CD4-positive, alpha-beta memory T cell (primary cell): ENCODE data around the gene RIPK1. TPM values are rescaled to one million over a fixed set of nuclear protein-coding genes. Genes with fewer than 3 reads are reported as not detected.
"Not testable (repeated sequence)": the region's sequence is repeated elsewhere in the genome, so short reads cannot be mapped to it uniquely, and the experiment has no call there.

ENCODE experiments used
- CTCF ChIA-PET: fragments of 350-600 bp; sonication (Branson Sonifier 250); formaldehyde crosslinking; loops from one replicate; lab custom pipeline; 2021; ENCODE audit warnings: inconsistent platforms; ENCODE audit not compliant: partially characterized antibody; lab: Charles Lee
- POLR2A ChIA-PET: fragments of 350-600 bp; sonication (Branson Sonifier 250); formaldehyde crosslinking; loops from one replicate; lab custom pipeline; 2021; ENCODE audit not compliant: partially characterized antibody; lab: Charles Lee
- DNase-seq, 5 donors: peaks; one replicate each; pipeline versions ENCODE4 v3.0.0 to v3.0.0-alpha.2; 2020 to 2022; ENCODE audit warnings: mixed read lengths in 1 of 5
- H3K27ac ChIP-seq: one replicate; pipeline ENCODE4 v1.7.0; 2013; ENCODE audit warnings: low read depth, low read length
- H3K27me3 ChIP-seq: 2 replicates; pipeline ENCODE4 v1.7.0; 2013; ENCODE audit warnings: mild to moderate bottlenecking, low read length, moderate library complexity; ENCODE audit not compliant: insufficient read depth
- H3K36me3 ChIP-seq: 2 replicates; pipeline ENCODE4 v1.7.0; 2013; ENCODE audit warnings: mild to moderate bottlenecking, low read length, moderate library complexity; ENCODE audit not compliant: insufficient read depth
- H3K4me1 ChIP-seq: 2 replicates; pipeline ENCODE4 v1.7.0; 2013; ENCODE audit warnings: mild to moderate bottlenecking, low read length, moderate library complexity; ENCODE audit not compliant: insufficient read depth
- H3K4me3 ChIP-seq, 2 donors: one replicate each; pipeline ENCODE4 v1.7.0; 2013; ENCODE audit warnings: low read length in 2 of 2, mild to moderate bottlenecking in 1 of 2
- H3K9me3 ChIP-seq, 2 donors: one replicate each; pipeline ENCODE4 v1.7.0; 2013; ENCODE audit warnings: low read length in 2 of 2, control low read depth in 1 of 2; ENCODE audit not compliant: control insufficient read depth in 1 of 2
- H3K27ac Mint-ChIP-seq, 7 donors: one replicate each; pipeline ENCODE4 v1.8.0; 2020 to 2021; ENCODE audit warnings: mixed read lengths in 7 of 7, mild to moderate bottlenecking in 6 of 7, inconsistent platforms in 3 of 7, moderate library complexity in 3 of 7
- H3K27me3 Mint-ChIP-seq, 2 donors: one replicate each; pipeline ENCODE4 v1.8.0; 2020 to 2021; ENCODE audit warnings: mixed read lengths in 2 of 2
- H3K36me3 Mint-ChIP-seq, 2 donors: one replicate each; pipeline ENCODE4 v1.8.0; 2020 to 2021; ENCODE audit warnings: mixed read lengths in 2 of 2, inconsistent platforms in 1 of 2, mild to moderate bottlenecking in 1 of 2
- H3K4me1 Mint-ChIP-seq, 4 donors: one replicate each; pipeline ENCODE4 v1.8.0; 2020 to 2021; ENCODE audit warnings: mixed read lengths in 4 of 4, mild to moderate bottlenecking in 1 of 4
- H3K4me3 Mint-ChIP-seq, 8 donors: one replicate each; pipeline ENCODE4 v1.8.0; 2020 to 2021; ENCODE audit warnings: mixed read lengths in 8 of 8, mild to moderate bottlenecking in 7 of 8, moderate library complexity in 6 of 8, inconsistent platforms in 3 of 8
- H3K9me3 Mint-ChIP-seq, 8 donors: one replicate each; pipeline ENCODE4 v1.8.0; 2020 to 2021; ENCODE audit warnings: mixed read lengths in 8 of 8, mild to moderate bottlenecking in 5 of 8, inconsistent platforms in 3 of 8, moderate library complexity in 1 of 8
- intact Hi-C: fragments of 100-400 bp; cut with micrococcal nuclease; formaldehyde crosslinking; loops from one replicate; pipeline ENCODE4 v1.15.1; 2023
- polyA plus RNA-seq, 2 donors: library from polyadenylated mRNA; unstranded; fragments of 300-500 nt; fragmentation: Illumina TruSeq; gene quantifications; one replicate each; pipeline ENCODE4 v1.2.3, GENCODE V29; 2021
- total RNA-seq, 2 experiments: library from RNA; stranded (reverse); gene quantifications; one replicate each; pipeline ENCODE4 v1.2.3, GENCODE V29; 2021

RIPK1 gene
- total and polyA plus RNA-seq, 4 experiments from 2014 or later = 13.1 to 39.0 (median 34.8) TPM

GRCh38 chr6:3144571-3144970 is 76.3 kb downstream of the RIPK1 start:
- CTCF ChIA-PET = no interaction called here
- no peaks in the 10 kb centered on the region for H3K27me3 ChIP-seq
- no peak for DNase-seq
- H3K9me3 ChIP-seq = no peaks in the 10 kb centered on the region
- Mint-ChIP-seq H3K9me3 (no peaks in the 10 kb centered on the region), H3K36me3 (peaks cover 30 to 34% of the 10 kb centered on the region in 2 donors), H3K4me3 (no peak overlapping the region), H3K27me3 (no peaks in the 10 kb centered on the region), H3K27ac (no peak overlapping the region), H3K4me1 (peaks cover 2 to 8% (median 3%) of the 10 kb centered on the region in 4 donors)
- intact Hi-C loops = no loop called here
- no peak overlapping the region for H3K4me3 ChIP-seq
- POLR2A ChIA-PET = no interaction called here
- H3K36me3 ChIP-seq = no peaks in the 10 kb centered on the region
- H3K4me1 ChIP-seq = no peaks in the 10 kb centered on the region
- no peak overlapping the region for H3K27ac ChIP-seq

GRCh38 chr6:3147914-3148757 is 79.8 kb downstream of the RIPK1 start:
- ChIA-PET POLR2A (interaction anchor here (2.1 kb wide), 1 partner anchor 9 kb away, joined by 6 read pairs; the partner anchor contains the start of gene TUBB2A), CTCF (interaction anchor here (0.8 to 2.4 kb wide), 5 partner anchors 9 to 103 kb away, joined by 3 to 9 read pairs (median 4); partner anchors contain the start of gene TUBB2A)
- Histone ChIP-seq H3K27me3 (no peaks in the 10 kb centered on the region), H3K27ac (no peak overlapping the region), H3K36me3 (no peaks in the 10 kb centered on the region), H3K4me3 (no peak overlapping the region), H3K4me1 (no peaks in the 10 kb centered on the region), H3K9me3 (no peaks in the 10 kb centered on the region)
- Mint-ChIP-seq H3K36me3 (peaks cover 18 to 20% of the 10 kb centered on the region in 2 donors), H3K4me1 (peaks cover 2 to 8% (median 3%) of the 10 kb centered on the region in 4 donors), H3K27me3 (no peaks in the 10 kb centered on the region), H3K4me3 (no peak overlapping the region), H3K27ac (peak overlapping the region in 2 of 7 donors; percentile 10 to 43), H3K9me3 (no peaks in the 10 kb centered on the region)
- DNase-seq = no peak
- intact Hi-C loops = no loop called here

- Mint-ChIP-seq H3K4me3 (no peak overlapping the region), H3K36me3 (peaks cover 18 to 27% of the 10 kb centered on the region in 2 donors), H3K27ac (no peak overlapping the region), H3K4me1 (peaks cover 0 to 8% (median 5%) of the 10 kb centered on the region in 4 donors), H3K9me3 (no peaks in the 10 kb centered on the region), H3K27me3 (no peaks in the 10 kb centered on the region)
- intact Hi-C loops = no loop called here
- H3K27ac ChIP-seq = no peak overlapping the region
- no peak overlapping the region for H3K4me3 ChIP-seq
- H3K4me1 ChIP-seq = no peaks in the 10 kb centered on the region
- CTCF ChIA-PET = no interaction called here
- H3K9me3 ChIP-seq = no peaks in the 10 kb centered on the region
- no peaks in the 10 kb centered on the region for H3K27me3 ChIP-seq
- DNase-seq = no peak
- POLR2A ChIA-PET = no interaction called here
- no peaks in the 10 kb centered on the region for H3K36me3 ChIP-seq
These were observed 83.4 kb downstream of the RIPK1 start for GRCh38 chr6:3151691-3152090.

- Histone ChIP-seq H3K4me1 (peaks cover under 1% of the 10 kb centered on the region), H3K36me3 (no peaks in the 10 kb centered on the region), H3K27ac (no peak overlapping the region), H3K9me3 (no peaks in the 10 kb centered on the region), H3K4me3 (no peak overlapping the region), H3K27me3 (no peaks in the 10 kb centered on the region)
- intact Hi-C loops = no loop called here
- ChIA-PET POLR2A (interaction anchor here (1.3 kb wide), 1 partner anchor 9 kb away, joined by 6 read pairs; no protein-coding TSS in a partner anchor), CTCF (interaction anchor here (1.0 to 1.2 kb wide), 2 partner anchors 99 to 580 kb away, joined by 3 read pairs; no protein-coding TSS in a partner anchor)
- Mint-ChIP-seq H3K36me3 (peaks cover 14 to 23% of the 10 kb centered on the region in 2 donors), H3K27ac (peak overlapping the region in 2 of 7 donors; percentile 42 to 62), H3K4me3 (no peak overlapping the region), H3K9me3 (no peaks in the 10 kb centered on the region), H3K27me3 (no peaks in the 10 kb centered on the region), H3K4me1 (peaks cover 2 to 12% (median 8%) of the 10 kb centered on the region in 4 donors)
- no peak for DNase-seq
These were observed 84.4 kb downstream of the RIPK1 start for GRCh38 chr6:3152689-3153088.

- Mint-ChIP-seq H3K27ac (peak overlapping the region in 5 of 7 donors; percentile 48 to 86 (median 68)), H3K4me3 (peak overlapping the region in 4 of 8 donors; percentile 46 to 59 (median 57)), H3K36me3 (peaks cover 14 to 16% of the 10 kb centered on the region in 2 donors), H3K4me1 (peaks cover 14 to 33% (median 22%) of the 10 kb centered on the region in 4 donors)
- H3K4me3 ChIP-seq, DNase-seq, H3K27me3 Mint-ChIP-seq, CTCF ChIA-PET, H3K9me3 Mint-ChIP-seq, H3K9me3 ChIP-seq, intact Hi-C loops, POLR2A ChIA-PET, H3K36me3 ChIP-seq, H3K27me3 ChIP-seq, H3K27ac ChIP-seq: not testable (repeated sequence)
- H3K4me1 ChIP-seq = peaks cover 25% of the 10 kb centered on the region
These were observed 87.1 kb downstream of the RIPK1 start for GRCh38 chr6:3155416-3155815.

GRCh38 chr6:3156184-3157130 is 88.2 kb downstream of the RIPK1 start:
- Mint-ChIP-seq H3K36me3 (peaks cover 14 to 16% of the 10 kb centered on the region in 2 donors), H3K4me3 (peak overlapping the region; percentile 88 to 95 (median 91)), H3K4me1 (peaks cover 18 to 38% (median 28%) of the 10 kb centered on the region in 4 donors), H3K27ac (peak overlapping the region; percentile 86 to 96 (median 94))
- intact Hi-C loops = loop anchor here (1.0 to 2.0 kb wide), 6 partner anchors 24 to 102 kb away; partner anchors contain the start of genes BPHL, PSMG4 and RIPK1
- Histone ChIP-seq H3K4me3 (peak overlapping the region; percentile 49 to 81), H3K27ac (peak overlapping the region; percentile 81), H3K4me1 (peaks cover 30% of the 10 kb centered on the region)
- POLR2A ChIA-PET = interaction anchor here (1.0 to 2.5 kb wide), 11 partner anchors 8 to 167 kb away, joined by 3 to 10 read pairs (median 7); partner anchors contain the start of genes BPHL, PSMG4 and RIPK1
- not testable (repeated sequence) for H3K36me3 ChIP-seq, H3K9me3 Mint-ChIP-seq, H3K27me3 Mint-ChIP-seq, H3K9me3 ChIP-seq, H3K27me3 ChIP-seq
- CTCF ChIA-PET = interaction anchor here (0.6 to 3.9 kb wide), 20 partner anchors 8 to 576 kb away, joined by 3 to 37 read pairs (median 4); no protein-coding TSS in a partner anchor
- DNase-seq = peak in 4 of 5 donors; percentile 20 to 48 (median 35)
